Panc1 (cell line): Measurements from ENCODE around the gene ATP11A.

ENCODE experiments used
- POLR2AphosphoS5 ChIP-seq: IDR thresholded peaks from 2 replicates; pipeline ENCODE4 v1.6.1; 2012; ENCODE audit warnings: mild to moderate bottlenecking, low read depth, low read length, moderate library complexity
- REST ChIP-seq, 2 experiments: IDR thresholded peaks; 2 replicates each; pipeline ENCODE4 v1.6.1; 2011 to 2012; ENCODE audit warnings: low read depth in 2 of 2, control low read depth in 1 of 2, low read length in 1 of 2, mild to moderate bottlenecking in 1 of 2, moderate library complexity in 1 of 2; ENCODE audit not compliant: insufficient read depth in 1 of 2
- SIN3A ChIP-seq: IDR thresholded peaks from 2 replicates; pipeline ENCODE4 v1.6.1; 2012; ENCODE audit warnings: low read depth, mild to moderate bottlenecking, low read length, moderate library complexity, borderline replicate concordance; ENCODE audit not compliant: insufficient read depth
- TF ChIP-seq, protein P1 (sequence below): fragments of 450-650 bp; IDR thresholded peaks from 2 replicates; pipeline ENCODE4 v1.5.1; 2017; ENCODE audit warnings: mild to moderate bottlenecking

GRCh38 chr13:112824429-112824828 lies 134.6 kb downstream of the ATP11A start:
- TF ChIP-seq, protein P1, sequence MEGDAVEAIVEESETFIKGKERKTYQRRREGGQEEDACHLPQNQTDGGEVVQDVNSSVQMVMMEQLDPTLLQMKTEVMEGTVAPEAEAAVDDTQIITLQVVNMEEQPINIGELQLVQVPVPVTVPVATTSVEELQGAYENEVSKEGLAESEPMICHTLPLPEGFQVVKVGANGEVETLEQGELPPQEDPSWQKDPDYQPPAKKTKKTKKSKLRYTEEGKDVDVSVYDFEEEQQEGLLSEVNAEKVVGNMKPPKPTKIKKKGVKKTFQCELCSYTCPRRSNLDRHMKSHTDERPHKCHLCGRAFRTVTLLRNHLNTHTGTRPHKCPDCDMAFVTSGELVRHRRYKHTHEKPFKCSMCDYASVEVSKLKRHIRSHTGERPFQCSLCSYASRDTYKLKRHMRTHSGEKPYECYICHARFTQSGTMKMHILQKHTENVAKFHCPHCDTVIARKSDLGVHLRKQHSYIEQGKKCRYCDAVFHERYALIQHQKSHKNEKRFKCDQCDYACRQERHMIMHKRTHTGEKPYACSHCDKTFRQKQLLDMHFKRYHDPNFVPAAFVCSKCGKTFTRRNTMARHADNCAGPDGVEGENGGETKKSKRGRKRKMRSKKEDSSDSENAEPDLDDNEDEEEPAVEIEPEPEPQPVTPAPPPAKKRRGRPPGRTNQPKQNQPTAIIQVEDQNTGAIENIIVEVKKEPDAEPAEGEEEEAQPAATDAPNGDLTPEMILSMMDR, result no peak
- TF ChIP-seq POLR2AphosphoS5, result no peak
- TF ChIP-seq REST (IDR thresholded peaks at IDR 0.05; ENCODE audit: insufficient read depth in 1 of 2, low read depth in 2 of 2, low read length in 1 of 2), result no peak
- TF ChIP-seq SIN3A, result no peak
